Naive thymus-derived CD8-positive, alpha-beta T cell (primary cell): ENCODE results near the gene CTTN. TPM values are rescaled to one million over a fixed set of nuclear protein-coding genes. Genes with fewer than 3 reads are reported as not detected.

ENCODE experiments used
- ATAC-seq, 2 donors: fragments of 150-1000 bp; cut with Tn5 transposase in 1 of 2; sonication (Bioruptor Pico), chemical (Tn5 transposase) in 1 of 2; 1 replicate in 1 of 2; 2 replicates in 1 of 2; pipeline ENCODE4 v1.10.0; 2021; ENCODE audit warnings: mild to moderate bottlenecking in 2 of 2, moderate library complexity in 2 of 2
- POLR2A ChIA-PET: fragments of 350-600 bp; sonication (Branson Sonifier 250); formaldehyde crosslinking; loops from one replicate; lab custom pipeline; 2021; ENCODE audit warnings: antibody characterized with exemption; lab: Charles Lee
- DNase-seq, 10 donors: peaks; one replicate each; pipeline versions ENCODE4 v3.0.0 to v3.0.0-alpha.2; 2020 to 2022
- H3K27ac Mint-ChIP-seq, 10 donors: one replicate each; pipeline ENCODE4 v1.8.0; 2020 to 2022; ENCODE audit warnings: mild to moderate bottlenecking in 10 of 10, mixed read lengths in 10 of 10, moderate library complexity in 4 of 10, inconsistent platforms in 1 of 10
- H3K27me3 Mint-ChIP-seq, 5 donors: one replicate each; pipeline ENCODE4 v1.8.0; 2021 to 2022; ENCODE audit warnings: mixed read lengths in 5 of 5
- H3K36me3 Mint-ChIP-seq, 3 donors: one replicate each; pipeline ENCODE4 v1.8.0; 2020 to 2022; ENCODE audit warnings: mixed read lengths in 3 of 3, mild to moderate bottlenecking in 2 of 3, inconsistent platforms in 1 of 3
- H3K4me1 Mint-ChIP-seq, 4 donors: one replicate each; pipeline ENCODE4 v1.8.0; 2021 to 2022; ENCODE audit warnings: mixed read lengths in 4 of 4
- H3K4me3 Mint-ChIP-seq, 10 donors: one replicate each; pipeline ENCODE4 v1.8.0; 2020 to 2022; ENCODE audit warnings: mild to moderate bottlenecking in 10 of 10, mixed read lengths in 10 of 10, moderate library complexity in 6 of 10, inconsistent platforms in 1 of 10
- H3K9me3 Mint-ChIP-seq, 9 donors: one replicate each; pipeline ENCODE4 v1.8.0; 2020 to 2022; ENCODE audit warnings: mixed read lengths in 9 of 9, mild to moderate bottlenecking in 3 of 9, inconsistent platforms in 1 of 9, moderate library complexity in 1 of 9
- polyA plus RNA-seq, 3 donors: library from polyadenylated mRNA; unstranded; fragments of 300-500 nt; fragmentation: Illumina TruSeq; gene quantifications; one replicate each; pipeline ENCODE4 v1.2.3, GENCODE V29; 2021
- total RNA-seq, 8 experiments: library from RNA in 2 of 8; stranded (reverse) in 2 of 8; gene quantifications; one replicate each; pipeline ENCODE4 v1.2.3 and lab custom pipeline; 2021 to 2026

The CTTN gene
- total RNA-seq (under 1 TPM in 1 of 2 experiments, not detected in 1; 0.16 TPM), polyA plus RNA-seq (not detected), total RNA-seq (lab: John Stamatoyannopoulos, UW) (0 to 69.3 (median 1.2) reads per million in 6 experiments)

- ATAC-seq (peak; percentile 56 to 84), DNase-seq (peak; percentile 10 to 72 (median 44))
- peak within 1 kb of the TSS; percentile 68 to 92 (median 89) for H3K4me3 Mint-ChIP-seq
- peaks cover 19 to 50% (median 32%) of the 10 kb centered on the region in 5 donors for H3K27me3 Mint-ChIP-seq
- H3K9me3 Mint-ChIP-seq: peaks cover 0 to 3% (median 0%) of the 10 kb centered on the region in 9 donors
- POLR2A ChIA-PET: no interaction called here
- H3K36me3 Mint-ChIP-seq: peaks cover 0 to 8% (median 5%) of the 10 kb centered on the region in 3 donors
- peak within 1 kb of the TSS in 7 of 10 donors; percentile 4 to 82 (median 40) for H3K27ac Mint-ChIP-seq
- H3K4me1 Mint-ChIP-seq: peaks cover 11 to 17% (median 13%) of the 10 kb centered on the region in 4 donors
Measured at GRCh38 chr11:70397983-70398833, at the start of gene CTTN. Gene CTTN, plus strand, starts transcription at chr11:70398529. Its CDS starts 8,769 bp downstream, at chr11:70407298.

DNA sequence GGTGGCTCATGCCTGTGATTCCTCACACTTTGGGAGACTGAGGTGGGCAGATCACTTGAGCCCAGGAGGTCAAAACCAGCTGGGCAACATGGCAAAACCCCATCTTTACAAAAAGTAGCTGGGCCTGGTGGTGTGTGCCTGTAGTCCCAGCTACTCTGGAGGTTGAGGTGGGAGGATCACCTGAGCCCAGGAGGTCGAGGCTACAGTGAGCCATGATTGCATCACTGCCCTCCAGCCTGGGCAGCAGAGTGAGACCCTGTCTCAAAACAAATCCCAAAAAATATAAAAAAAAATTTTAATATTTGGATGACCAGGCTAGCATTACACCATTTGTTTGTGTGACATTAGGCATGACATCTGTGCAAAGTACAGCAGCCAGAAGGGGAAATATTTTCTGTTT, 49.7 kb upstream of the CTTN start:
- POLR2A ChIA-PET: no interaction called here
- Mint-ChIP-seq H3K4me3 (no peak overlapping the region), H3K27me3 (no peaks in the 10 kb centered on the region), H3K9me3 (no peaks in the 10 kb centered on the region), H3K27ac (no peak overlapping the region), H3K4me1 (peaks cover 0 to 9% (median 3%) of the 10 kb centered on the region in 4 donors), H3K36me3 (peaks cover 4 to 76% (median 32%) of the 10 kb centered on the region in 3 donors)
- no peak for ATAC-seq
- DNase-seq: no peak

DNA sequence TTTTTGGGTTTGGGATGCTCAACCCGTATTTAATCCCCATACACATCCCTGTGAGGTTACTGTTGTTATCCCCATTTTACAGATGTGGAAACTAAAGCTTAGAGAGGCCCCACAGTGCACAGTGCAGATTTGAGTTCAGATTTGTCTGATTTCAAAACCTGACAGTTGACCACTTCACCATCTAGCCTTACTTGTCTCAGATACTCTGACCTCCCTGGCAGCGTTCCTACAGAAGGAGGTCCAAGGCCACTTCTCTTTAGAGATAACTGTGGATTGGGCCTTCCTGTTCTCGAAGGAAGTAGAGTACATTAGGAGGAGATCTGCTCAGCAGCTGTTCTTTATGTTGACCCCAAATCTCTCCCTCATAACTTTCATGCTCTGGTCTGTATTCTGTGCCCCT, 46.7 kb upstream of the CTTN start:
- Mint-ChIP-seq H3K4me3 (no peak overlapping the region), H3K27ac (no peak overlapping the region), H3K36me3 (peaks cover 0 to 81% (median 49%) of the 10 kb centered on the region in 3 donors), H3K27me3 (no peaks in the 10 kb centered on the region), H3K4me1 (peaks cover 0 to 20% (median 2%) of the 10 kb centered on the region in 4 donors), H3K9me3 (no peaks in the 10 kb centered on the region)
- no peak for ATAC-seq
- DNase-seq: no peak
- POLR2A ChIA-PET: no interaction called here

DNA sequence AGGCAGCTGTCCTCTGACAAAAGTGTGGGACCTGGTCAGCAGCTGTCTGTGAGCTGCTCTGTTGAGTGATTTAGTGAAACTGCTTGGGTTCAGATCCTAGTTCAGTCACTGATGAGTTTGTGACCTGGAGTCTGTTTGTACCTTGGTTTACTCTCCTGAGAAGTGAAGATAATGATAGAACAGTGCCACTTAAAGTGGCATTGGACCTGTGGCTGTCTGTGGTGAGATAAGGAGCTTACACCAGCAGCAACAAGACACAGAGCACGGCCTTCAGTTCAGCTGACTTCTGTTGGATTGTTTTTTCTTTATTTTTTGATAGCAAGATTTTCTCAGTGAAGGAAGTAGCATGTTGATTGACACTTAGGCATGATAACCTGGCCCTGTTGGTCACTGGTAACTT, 46.2 kb upstream of the CTTN start:
- peaks cover 0 to 82% (median 54%) of the 10 kb centered on the region in 3 donors for H3K36me3 Mint-ChIP-seq
- no peak overlapping the region for H3K27ac Mint-ChIP-seq
- POLR2A ChIA-PET: no interaction called here
- DNase-seq (no peak), ATAC-seq (no peak)
- H3K9me3 Mint-ChIP-seq: no peaks in the 10 kb centered on the region
- peaks cover 0 to 20% (median 3%) of the 10 kb centered on the region in 4 donors for H3K4me1 Mint-ChIP-seq
- no peaks in the 10 kb centered on the region for H3K27me3 Mint-ChIP-seq
- no peak overlapping the region for H3K4me3 Mint-ChIP-seq

DNA sequence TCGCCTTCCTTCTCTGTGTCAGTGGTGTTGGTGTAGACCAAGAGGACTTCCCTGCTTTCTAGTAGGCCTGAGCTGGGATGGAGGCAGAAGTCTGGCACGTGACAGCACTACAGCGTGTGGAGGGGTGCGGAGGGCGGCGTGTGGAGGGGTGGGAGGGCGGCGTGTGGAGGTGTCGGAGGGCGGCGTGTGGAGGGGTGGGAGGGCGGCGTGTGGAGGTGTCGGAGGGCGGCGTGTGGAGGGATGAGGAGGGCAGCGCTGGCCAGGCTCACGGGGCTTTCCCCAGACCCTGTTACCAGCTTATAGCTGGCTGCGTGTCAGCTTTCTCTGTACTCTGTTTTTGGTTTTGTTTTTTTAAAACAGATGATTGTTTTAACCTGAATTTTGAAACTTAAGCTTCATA, 45.7 kb upstream of the CTTN start:
- ATAC-seq: no peak
- H3K27ac Mint-ChIP-seq: no peak overlapping the region

DNA sequence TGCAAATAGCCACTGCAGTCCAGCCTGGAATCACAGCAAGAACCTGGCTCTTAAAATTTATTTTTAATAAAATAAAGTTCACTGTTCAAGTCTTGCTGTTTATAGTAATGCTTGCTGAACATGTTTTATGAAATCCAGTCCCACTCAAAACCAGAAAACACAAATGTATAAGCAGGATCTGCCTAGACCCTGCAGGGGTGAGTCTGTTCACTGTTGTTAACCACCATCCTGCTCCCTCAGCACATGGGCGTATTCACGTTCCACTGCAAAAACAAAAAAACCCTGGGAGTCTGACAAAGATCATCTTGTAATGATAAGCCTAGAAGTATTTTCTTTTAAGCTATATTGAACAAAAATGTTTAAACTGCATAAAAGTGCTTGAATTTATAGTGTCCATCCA, 45.0 kb upstream of the CTTN start:
- H3K27ac Mint-ChIP-seq: no peak overlapping the region
- no peaks in the 10 kb centered on the region for H3K27me3 Mint-ChIP-seq
- H3K9me3 Mint-ChIP-seq: no peaks in the 10 kb centered on the region
- H3K4me1 Mint-ChIP-seq: peaks cover 0 to 20% (median 3%) of the 10 kb centered on the region in 4 donors
- H3K4me3 Mint-ChIP-seq: peak overlapping the region in 1 of 10 donors; percentile 14
- POLR2A ChIA-PET: no interaction called here
- ATAC-seq (no peak), DNase-seq (no peak)
- peaks cover 0 to 82% (median 52%) of the 10 kb centered on the region in 3 donors for H3K36me3 Mint-ChIP-seq

More for the DNA sequence above, 45.7 kb upstream of the CTTN start:
- no peaks in the 10 kb centered on the region for H3K9me3 Mint-ChIP-seq
- H3K4me3 Mint-ChIP-seq: no peak overlapping the region
- no peak for DNase-seq
- H3K27me3 Mint-ChIP-seq: no peaks in the 10 kb centered on the region
- peaks cover 0 to 82% (median 51%) of the 10 kb centered on the region in 3 donors for H3K36me3 Mint-ChIP-seq
- peaks cover 0 to 20% (median 3%) of the 10 kb centered on the region in 4 donors for H3K4me1 Mint-ChIP-seq
- POLR2A ChIA-PET: no interaction called here

GRCh38 chr11:70353900-70354568, 44.3 kb upstream of the CTTN start:
- ATAC-seq (no peak), DNase-seq (no peak)
- Mint-ChIP-seq H3K27me3 (no peaks in the 10 kb centered on the region), H3K27ac (no peak overlapping the region), H3K9me3 (no peaks in the 10 kb centered on the region), H3K36me3 (peaks cover 0 to 84% (median 57%) of the 10 kb centered on the region in 3 donors), H3K4me1 (peaks cover 0 to 20% (median 3%) of the 10 kb centered on the region in 4 donors), H3K4me3 (peak overlapping the region in 1 of 10 donors; percentile 50)
- POLR2A ChIA-PET: no interaction called here

DNA sequence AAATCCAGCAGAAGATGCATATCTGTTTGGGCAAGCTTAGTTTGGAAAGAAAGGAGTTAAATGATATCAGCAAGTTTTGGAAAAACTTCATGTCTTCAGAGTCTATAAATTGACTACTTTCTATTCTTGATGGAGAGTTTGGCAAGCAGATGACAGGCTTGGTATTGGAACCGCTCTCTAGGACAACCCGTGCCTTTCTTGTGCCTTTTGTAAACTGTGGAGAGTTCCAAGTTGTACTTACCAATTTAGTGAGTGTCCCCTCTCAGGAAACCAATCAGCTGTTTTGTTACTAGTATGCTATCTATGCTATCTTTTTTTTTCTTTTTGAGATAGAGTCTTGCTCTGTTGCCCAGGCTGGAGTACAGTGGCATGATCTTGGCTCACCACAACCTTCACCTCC, 43.7 kb upstream of the CTTN start:
- ATAC-seq: no peak
- Mint-ChIP-seq H3K4me1 (peaks cover 0 to 20% (median 3%) of the 10 kb centered on the region in 4 donors), H3K27ac (no peak overlapping the region), H3K27me3 (no peaks in the 10 kb centered on the region), H3K4me3 (no peak overlapping the region), H3K9me3 (no peaks in the 10 kb centered on the region), H3K36me3 (peaks cover 0 to 85% (median 62%) of the 10 kb centered on the region in 3 donors)
- DNase-seq: no peak
- POLR2A ChIA-PET: no interaction called here

GRCh38 chr11:70358753-70359152, 39.6 kb upstream of the CTTN start:
- ATAC-seq (no peak), DNase-seq (no peak)
- peaks cover 10 to 91% (median 73%) of the 10 kb centered on the region in 3 donors for H3K36me3 Mint-ChIP-seq
- no peak overlapping the region for H3K4me3 Mint-ChIP-seq
- POLR2A ChIA-PET: no interaction called here
- H3K27me3 Mint-ChIP-seq: no peaks in the 10 kb centered on the region
- H3K4me1 Mint-ChIP-seq: peaks cover 2 to 9% (median 4%) of the 10 kb centered on the region in 4 donors
- H3K27ac Mint-ChIP-seq: no peak overlapping the region
- no peaks in the 10 kb centered on the region for H3K9me3 Mint-ChIP-seq

DNA sequence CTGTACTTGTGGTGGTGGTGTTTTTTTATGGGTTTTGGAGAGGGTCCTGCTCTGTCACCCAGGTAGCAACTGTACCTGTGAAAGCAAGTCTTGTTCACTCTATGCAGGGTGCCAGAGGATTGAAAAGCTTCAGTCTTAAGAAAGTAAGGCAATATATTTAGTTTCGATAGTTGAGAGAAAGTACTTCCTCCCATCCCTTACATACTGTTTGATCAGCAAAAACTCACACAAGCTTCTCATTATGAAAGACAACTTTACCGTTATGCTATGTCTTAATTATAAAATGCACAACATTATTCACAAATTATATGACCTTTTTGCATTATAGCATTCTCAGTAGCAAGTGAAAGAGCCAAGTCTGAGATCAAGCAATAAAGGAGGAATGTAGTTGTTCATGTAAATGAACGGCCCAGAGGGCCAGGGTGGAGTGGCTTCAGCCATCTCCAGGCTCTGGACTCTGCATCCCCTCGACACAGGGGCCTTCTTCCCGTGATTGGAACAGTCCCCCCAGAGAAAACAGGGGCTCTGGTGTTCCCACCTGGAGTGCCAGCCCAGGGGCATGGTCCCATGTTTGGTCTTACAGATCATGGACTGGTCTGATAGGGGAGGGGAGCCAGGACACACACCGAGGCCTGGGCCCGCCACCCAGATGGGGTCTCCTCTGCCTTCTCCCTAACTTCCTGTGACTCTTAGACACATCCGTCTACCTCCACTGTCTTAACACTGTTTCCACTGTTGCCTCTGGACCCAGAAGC, 38.7 kb upstream of the CTTN start:
- H3K4me1 Mint-ChIP-seq: peaks cover 4 to 13% (median 6%) of the 10 kb centered on the region in 4 donors
- POLR2A ChIA-PET: no interaction called here
- H3K27me3 Mint-ChIP-seq: no peaks in the 10 kb centered on the region
- H3K9me3 Mint-ChIP-seq: no peaks in the 10 kb centered on the region
- no peak overlapping the region for H3K27ac Mint-ChIP-seq
- peaks cover 10 to 88% (median 67%) of the 10 kb centered on the region in 3 donors for H3K36me3 Mint-ChIP-seq
- ATAC-seq (no peak), DNase-seq (no peak)
- H3K4me3 Mint-ChIP-seq: no peak overlapping the region

DNA sequence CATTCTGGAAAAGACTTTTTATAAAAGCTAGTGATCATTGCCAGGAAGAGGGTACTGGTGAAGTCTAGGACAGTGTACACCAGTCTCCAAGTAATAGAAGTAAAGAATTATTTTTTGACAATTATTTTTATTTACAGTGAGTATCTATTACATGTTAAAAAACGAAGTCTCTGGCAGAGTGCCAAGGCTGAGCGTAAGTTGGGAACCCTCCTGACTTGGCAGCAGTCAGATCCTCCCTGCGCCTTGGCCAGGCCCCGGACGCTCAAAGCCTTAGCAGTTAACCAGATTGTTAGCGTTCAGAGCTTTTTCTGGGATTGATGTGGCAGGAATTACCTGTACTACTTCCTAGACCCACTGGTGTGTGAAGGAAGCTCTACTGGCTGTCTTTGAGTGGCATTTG, 38.1 kb upstream of the CTTN start:
- Mint-ChIP-seq H3K4me1 (peaks cover 10 to 19% (median 12%) of the 10 kb centered on the region in 4 donors), H3K27me3 (no peaks in the 10 kb centered on the region), H3K9me3 (no peaks in the 10 kb centered on the region), H3K4me3 (no peak overlapping the region), H3K36me3 (peaks cover 10 to 88% (median 61%) of the 10 kb centered on the region in 3 donors), H3K27ac (no peak overlapping the region)
- POLR2A ChIA-PET: no interaction called here
- DNase-seq (no peak), ATAC-seq (no peak)

DNA sequence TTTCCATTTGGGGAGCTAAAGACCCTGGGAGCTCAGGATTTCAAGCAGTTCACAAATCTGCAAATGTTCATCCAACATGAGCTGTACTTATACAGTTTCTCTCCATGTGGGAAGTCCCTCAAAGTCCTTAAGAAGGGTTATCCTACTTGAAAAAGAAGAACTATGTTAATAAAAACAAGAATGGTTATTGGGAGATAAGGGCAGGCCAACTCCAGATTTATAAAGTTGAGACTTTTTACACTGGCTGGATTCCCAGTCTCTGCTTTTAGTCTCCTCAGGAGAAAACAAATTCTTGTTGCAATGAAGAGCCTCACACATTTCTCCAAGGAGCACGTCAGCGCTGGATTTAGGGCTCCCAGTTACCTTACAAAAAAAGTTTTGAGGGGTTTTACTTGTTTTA, 34.2 kb upstream of the CTTN start:
- POLR2A ChIA-PET: no interaction called here
- peaks cover 16 to 33% (median 25%) of the 10 kb centered on the region in 4 donors for H3K4me1 Mint-ChIP-seq
- H3K27me3 Mint-ChIP-seq: no peaks in the 10 kb centered on the region
- DNase-seq (no peak), ATAC-seq (no peak)
- no peak overlapping the region for H3K27ac Mint-ChIP-seq
- H3K4me3 Mint-ChIP-seq: peak overlapping the region in 2 of 10 donors; percentile 24 to 67
- H3K9me3 Mint-ChIP-seq: no peaks in the 10 kb centered on the region
- peaks cover 10 to 71% (median 39%) of the 10 kb centered on the region in 3 donors for H3K36me3 Mint-ChIP-seq
